Psoas muscle (tissue), 8 donors: ENCODE results near the gene PLEKHM3. TPM values are rescaled to one million over a fixed set of nuclear protein-coding genes. Genes with fewer than 3 reads are reported as not detected.

ENCODE experiments used
- ATAC-seq, 4 donors: fragments of 200-7000 bp; cut with Tn5 transposase; one replicate each; pipeline ENCODE4 v1.9.1; 2020; ENCODE audit warnings: moderate library complexity in 3 of 4, mild to moderate bottlenecking in 2 of 4
- DNase-seq, 2 donors: peaks; one replicate each; pipeline ENCODE4 v3.0.0-alpha.2; 2020
- H3K27ac ChIP-seq: fragments of 200-600 bp; one replicate; pipeline ENCODE4 v1.8.0; 2022
- H3K27me3 ChIP-seq, 3 donors: fragments of 200-600 bp in 1 of 3; one replicate each; pipeline versions ENCODE4 v1.6.1 to v1.8.0; 2013 to 2022; ENCODE audit warnings: low read length in 2 of 3, mild to moderate bottlenecking in 2 of 3, moderate library complexity in 1 of 3; ENCODE audit not compliant: insufficient read depth in 3 of 3
- H3K36me3 ChIP-seq, 2 donors: fragments of 200-600 bp in 1 of 2; one replicate each; pipeline versions ENCODE4 v1.6.1 to v1.8.0; 2013 to 2022; ENCODE audit warnings: low read depth in 1 of 2, mild to moderate bottlenecking in 1 of 2, moderate library complexity in 1 of 2; ENCODE audit not compliant: insufficient read depth in 1 of 2
- H3K4me1 ChIP-seq: fragments of 200-600 bp; one replicate; pipeline ENCODE4 v1.8.0; 2022
- H3K4me3 ChIP-seq: fragments of 200-600 bp; one replicate; pipeline ENCODE4 v1.8.0; 2022; ENCODE audit warnings: mild to moderate bottlenecking
- H3K9me3 ChIP-seq: fragments of 200-600 bp; one replicate; pipeline ENCODE4 v1.8.0; 2022
- WGBS, 3 donors: extraction: QIAGEN DNeasy Blood & Tissue Kit; methylation state at CpG; one replicate each; pipeline versions ENCODE4 v1.1.6 to v1.1.7; 2013; 5-methylcytosine and 5-hydroxymethylcytosine counted together
- intact Hi-C, 2 donors: fragments of 100-400 bp; cut with DNase I; formaldehyde crosslinking; loops; one replicate each; pipeline versions ENCODE4 v1.11.0 to v1.14.2; 2022
- polyA plus RNA-seq, 3 donors: library from polyadenylated mRNA; stranded (reverse); fragments of 200-250 nt; gene quantifications; one replicate each; pipeline ENCODE4 v1.2.3, GENCODE V29; 2013
- total RNA-seq, 4 donors: library from RNA; stranded (reverse); fragmentation: NEBNext Ultra II Directional in 2 of 4; extraction: Animal tissue kit (Norgen Biotek cat#: 25700) in 2 of 4; gene quantifications; one replicate each; pipeline versions ENCODE4 v1.2.1 to v1.2.4, GENCODE V29; 2021 to 2023
- TF ChIP-seq, protein P1 (sequence below): fragments of 200-600 bp; IDR thresholded peaks from one replicate; pipeline ENCODE4 v1.8.0; 2022; ENCODE audit warnings: antibody characterized with exemption
- donor health status: healthy with polysubstance abuse.
- donor health status: DM: no; HTN: no; CAD: no; lungs with moderate emphysema.
- donor health status: Bipolar disorder and iron deficiency.
- donor health status: healthy.
- donor health status: DM: yes; HTN: yes; CAD: no.
- donor health status: DM: no; HTN: no; CAD: no.
- donor health status: DM: no; HTN: no; CAD: no.
- donor health status: DM: yes; HTN: yes; CAD: no.

PLEKHM3 gene
- total and polyA plus RNA-seq, 7 donors: 1.1 to 5.7 (median 4.0) TPM

DNA sequence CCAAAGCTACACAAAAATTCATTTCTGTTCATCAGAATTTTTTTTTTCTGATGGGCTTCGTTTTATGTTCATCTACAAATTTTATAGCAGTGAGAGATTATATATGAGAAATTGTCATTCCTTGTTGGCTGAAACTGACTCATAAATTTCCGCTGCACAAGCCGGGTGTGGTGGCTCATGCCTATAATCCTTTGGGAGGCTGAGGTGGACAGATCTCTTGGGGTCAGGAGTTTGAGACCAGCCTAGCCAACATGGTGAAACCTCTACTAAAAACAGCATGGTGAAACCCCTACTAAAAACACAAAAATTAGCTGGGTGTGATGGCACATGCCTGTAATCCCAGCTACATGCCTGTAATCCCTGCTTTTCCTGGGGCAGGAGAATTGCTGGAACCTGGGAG, 72.0 kb downstream of the PLEKHM3 start:
- H3K27me3 ChIP-seq: no peaks in the 10 kb centered on the region
- no peak for ATAC-seq
- H3K4me1 ChIP-seq: no peaks in the 10 kb centered on the region
- H3K9me3 ChIP-seq: no peaks in the 10 kb centered on the region
- TF ChIP-seq, protein P1, sequence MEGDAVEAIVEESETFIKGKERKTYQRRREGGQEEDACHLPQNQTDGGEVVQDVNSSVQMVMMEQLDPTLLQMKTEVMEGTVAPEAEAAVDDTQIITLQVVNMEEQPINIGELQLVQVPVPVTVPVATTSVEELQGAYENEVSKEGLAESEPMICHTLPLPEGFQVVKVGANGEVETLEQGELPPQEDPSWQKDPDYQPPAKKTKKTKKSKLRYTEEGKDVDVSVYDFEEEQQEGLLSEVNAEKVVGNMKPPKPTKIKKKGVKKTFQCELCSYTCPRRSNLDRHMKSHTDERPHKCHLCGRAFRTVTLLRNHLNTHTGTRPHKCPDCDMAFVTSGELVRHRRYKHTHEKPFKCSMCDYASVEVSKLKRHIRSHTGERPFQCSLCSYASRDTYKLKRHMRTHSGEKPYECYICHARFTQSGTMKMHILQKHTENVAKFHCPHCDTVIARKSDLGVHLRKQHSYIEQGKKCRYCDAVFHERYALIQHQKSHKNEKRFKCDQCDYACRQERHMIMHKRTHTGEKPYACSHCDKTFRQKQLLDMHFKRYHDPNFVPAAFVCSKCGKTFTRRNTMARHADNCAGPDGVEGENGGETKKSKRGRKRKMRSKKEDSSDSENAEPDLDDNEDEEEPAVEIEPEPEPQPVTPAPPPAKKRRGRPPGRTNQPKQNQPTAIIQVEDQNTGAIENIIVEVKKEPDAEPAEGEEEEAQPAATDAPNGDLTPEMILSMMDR: no peak
- 92 to 94% (median 93%) methylated on average over 3 of the region's 3 CpGs for WGBS, 3 donors
- intact Hi-C loops: no loop called here
- no peaks in the 10 kb centered on the region for H3K36me3 ChIP-seq
- DNase-seq: no peak
- H3K4me3 ChIP-seq: no peak overlapping the region
- H3K27ac ChIP-seq: no peak overlapping the region

DNA sequence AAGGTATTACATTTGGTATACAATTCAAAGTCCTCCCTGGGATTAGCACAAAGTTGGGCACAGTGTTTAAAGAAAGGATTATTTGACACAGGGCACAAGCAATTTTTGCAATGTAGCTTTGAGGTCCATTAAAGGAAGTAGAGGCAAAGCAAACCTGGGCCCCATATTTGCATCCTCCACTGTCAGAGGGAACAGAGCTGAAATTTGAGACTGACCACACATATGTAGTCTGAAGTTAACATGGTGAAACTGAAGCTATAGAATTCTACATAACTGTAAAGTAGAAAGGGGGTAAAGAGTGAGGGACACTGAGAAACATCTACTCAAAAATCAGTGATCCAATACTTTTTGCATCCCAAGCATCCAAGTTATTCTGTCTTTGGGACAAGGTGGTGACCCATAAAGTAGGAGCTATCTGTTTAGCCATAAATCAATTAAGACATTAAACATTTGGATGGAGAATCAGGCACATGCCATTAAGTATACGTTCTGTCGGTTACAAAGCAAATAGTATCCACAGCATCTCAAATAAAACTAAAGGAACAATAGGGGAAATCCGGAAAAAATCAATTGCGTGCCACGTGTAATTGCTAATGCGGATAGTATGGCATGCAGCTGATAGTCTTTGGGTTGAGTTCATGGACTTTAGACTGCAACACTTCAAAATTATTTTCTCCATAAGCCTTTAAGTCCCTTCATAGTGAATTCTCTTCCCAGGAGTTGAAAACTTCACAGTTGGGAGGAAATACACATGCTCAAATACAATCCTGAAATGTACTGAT, 72.6 kb downstream of the PLEKHM3 start:
- no peak overlapping the region for H3K4me3 ChIP-seq
- H3K36me3 ChIP-seq: no peaks in the 10 kb centered on the region
- intact Hi-C loops: no loop called here
- WGBS, 3 donors: 75 to 82% (median 77%) methylated on average over 6 of the region's 6 CpGs
- H3K4me1 ChIP-seq: no peaks in the 10 kb centered on the region
- H3K27ac ChIP-seq: no peak overlapping the region
- DNase-seq: no peak
- no peaks in the 10 kb centered on the region for H3K9me3 ChIP-seq
- H3K27me3 ChIP-seq: no peaks in the 10 kb centered on the region
- no peak for ATAC-seq
- TF ChIP-seq, protein P1: no peak

DNA sequence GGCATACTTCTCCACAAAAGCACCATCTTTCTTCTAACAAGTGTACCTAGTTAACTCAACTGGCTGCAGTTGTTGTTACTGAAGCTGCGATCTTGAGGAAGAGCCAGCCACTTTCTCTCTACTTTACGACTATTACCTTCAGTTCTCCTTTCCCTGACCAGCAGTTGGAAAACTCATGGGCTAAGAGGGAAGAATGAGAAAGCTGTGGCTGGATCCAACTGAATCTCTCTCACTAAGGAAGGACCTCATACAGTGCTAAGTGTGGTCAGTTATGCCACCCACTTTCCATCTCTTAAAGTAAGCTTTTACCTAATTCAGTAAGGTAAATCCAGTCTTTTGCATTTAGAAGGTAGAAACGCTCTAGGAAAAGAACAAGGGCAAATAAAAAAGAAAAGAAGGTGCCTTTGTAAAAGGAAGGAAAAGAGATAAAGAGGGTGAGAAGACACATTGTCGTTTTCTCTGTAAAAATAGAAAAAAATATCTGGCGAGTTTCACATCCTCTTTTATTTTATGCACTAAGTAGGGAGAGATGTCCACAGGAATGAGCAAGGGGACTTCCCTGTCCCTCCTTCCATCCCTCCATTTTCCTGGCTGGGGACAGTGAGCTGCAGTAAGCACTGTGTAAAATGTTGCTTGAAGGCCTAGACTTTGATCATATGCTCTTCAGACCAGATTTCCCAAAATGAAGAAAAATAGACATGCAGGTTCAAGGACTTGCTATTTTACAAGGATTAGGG, 73.4 kb downstream of the PLEKHM3 start:
- TF ChIP-seq, protein P1: no peak

DNA sequence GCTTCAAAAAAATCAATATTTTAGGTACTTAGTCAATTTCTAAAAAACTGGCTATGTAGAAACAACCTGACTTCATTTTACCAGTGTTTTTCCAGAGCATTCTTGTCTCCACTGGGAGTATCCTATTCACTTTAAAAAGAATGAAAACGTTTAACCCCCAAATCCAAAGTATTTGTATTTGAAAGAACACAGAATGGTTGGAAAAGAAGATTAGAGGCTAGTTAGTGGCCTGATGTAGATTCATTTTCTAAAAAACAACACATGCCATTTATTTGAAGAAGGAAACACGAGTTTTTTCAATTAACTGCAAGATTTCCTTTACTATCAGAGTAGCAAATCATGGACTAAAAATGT, 74.6 kb downstream of the PLEKHM3 start:
- peaks cover 0 to 2% of the 10 kb centered on the region in 2 donors for H3K36me3 ChIP-seq
- DNase-seq (no peak), ATAC-seq (no peak)
- no peaks in the 10 kb centered on the region for H3K27me3 ChIP-seq
- no peak overlapping the region for H3K4me3 ChIP-seq
- intact Hi-C loops: no loop called here
- TF ChIP-seq, protein P1: no peak
- no peaks in the 10 kb centered on the region for H3K4me1 ChIP-seq
- no peak overlapping the region for H3K27ac ChIP-seq
- 53 to 65% (median 59%) methylated on average over 2 of the region's 2 CpGs for WGBS, 3 donors
- no peaks in the 10 kb centered on the region for H3K9me3 ChIP-seq

More for the DNA sequence above, 73.4 kb downstream of the PLEKHM3 start:
- no peaks in the 10 kb centered on the region for H3K4me1 ChIP-seq
- intact Hi-C loops: no loop called here
- DNase-seq (no peak), ATAC-seq (no peak)
- WGBS, 3 donors: 70 to 85% (median 83%) methylated on average over 5 of the region's 5 CpGs
- no peaks in the 10 kb centered on the region for H3K9me3 ChIP-seq
- H3K27me3 ChIP-seq: no peaks in the 10 kb centered on the region
- H3K27ac ChIP-seq: no peak overlapping the region
- no peaks in the 10 kb centered on the region for H3K36me3 ChIP-seq
- no peak overlapping the region for H3K4me3 ChIP-seq
